ENCODE measurements around the gene CPHXL.

CPHXL gene

DNA sequence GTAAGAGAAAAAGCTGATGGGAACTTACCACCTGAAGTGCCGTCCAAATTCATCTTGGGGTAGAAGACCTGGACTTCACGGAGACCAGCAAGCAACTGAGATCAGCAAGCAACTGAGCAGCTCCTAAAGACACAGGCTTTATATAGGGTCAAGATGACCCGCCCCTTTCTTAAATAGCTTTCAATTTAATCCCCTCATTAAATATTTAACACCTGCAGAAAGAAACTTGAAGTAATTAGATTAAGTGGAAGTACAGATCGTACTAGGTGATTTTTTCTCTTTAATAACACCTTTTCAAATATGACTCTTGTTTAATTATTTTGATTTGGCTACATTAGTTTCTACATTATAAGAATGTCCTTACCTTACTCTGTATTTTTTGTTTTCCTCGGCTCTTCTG is at the start of gene CPHXL:
TSS of gene CPHXL (minus strand) at position 101 of the 400 bp plus-strand sequence. CDS start at position 53, 48 bp downstream.
- FAIRE-seq: no peak

DNA sequence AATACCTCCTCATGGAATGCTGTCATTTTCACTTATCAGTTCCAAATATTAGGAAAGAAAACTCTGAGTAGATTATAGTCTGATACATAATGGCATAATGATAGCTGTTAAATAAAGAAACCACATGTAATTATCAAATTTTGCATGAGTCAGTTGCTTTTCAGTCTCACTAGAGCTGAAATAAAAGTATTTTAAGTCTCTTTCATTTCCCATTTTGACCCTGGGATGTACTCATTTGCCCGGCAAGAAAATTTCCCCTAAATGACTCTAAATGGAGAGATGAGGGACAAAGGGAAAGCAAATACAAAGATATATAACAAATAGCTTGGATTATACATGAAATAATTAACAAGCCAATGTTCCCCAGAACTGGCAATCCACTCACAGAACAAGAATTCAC is 47.9 kb upstream of the CPHXL start:
- FAIRE-seq: no peak

DNA sequence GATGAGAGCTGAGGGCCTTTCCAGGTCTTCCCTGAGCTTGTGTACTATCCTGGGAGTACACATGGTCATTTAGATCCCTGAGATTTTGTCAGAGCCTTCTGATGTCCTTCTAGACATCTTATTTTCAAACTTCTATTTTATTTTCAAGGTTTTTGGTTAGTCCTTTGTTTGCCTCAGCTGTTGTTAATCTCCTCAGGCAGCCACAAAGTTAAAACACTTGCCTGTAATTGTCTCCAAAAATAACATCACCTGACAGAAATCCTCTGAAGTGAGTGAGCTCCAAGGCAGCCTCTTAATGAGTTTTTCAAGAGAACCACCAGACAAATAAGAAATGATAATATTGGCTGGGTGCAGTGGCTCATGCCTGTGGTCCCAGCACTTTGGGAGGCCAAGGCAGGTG is 43.8 kb upstream of the CPHXL start:
- no peak for FAIRE-seq

DNA sequence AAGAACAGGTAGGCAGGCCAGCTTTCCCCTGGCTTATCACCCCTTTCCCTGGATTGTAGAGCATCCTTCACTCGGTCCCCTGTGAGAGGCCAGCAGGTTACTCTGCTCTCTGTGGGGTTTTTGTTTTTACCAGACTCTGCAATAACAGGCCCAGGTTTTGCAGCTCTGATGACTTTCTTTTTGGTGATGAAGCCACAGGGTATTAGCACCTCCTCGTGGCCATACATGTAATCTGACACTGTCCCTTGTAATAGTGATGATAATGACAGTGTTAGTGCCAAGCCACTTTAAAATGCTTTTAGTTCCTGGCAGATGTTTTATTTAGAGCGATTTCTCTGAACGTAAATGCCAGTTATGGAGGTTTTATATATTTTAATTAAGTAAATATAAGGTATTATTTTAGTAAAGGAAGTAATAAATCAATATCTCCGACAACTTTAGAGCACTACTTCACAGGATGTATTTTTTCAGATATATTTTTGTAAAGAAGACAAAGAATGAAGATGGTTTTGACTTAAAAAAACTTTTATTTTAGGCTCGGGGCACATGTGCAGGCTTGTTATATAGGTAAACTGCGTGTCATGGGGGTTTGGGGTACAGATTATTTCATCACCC is 38.0 kb upstream of the CPHXL start:
- FAIRE-seq: peak; percentile 53

DNA sequence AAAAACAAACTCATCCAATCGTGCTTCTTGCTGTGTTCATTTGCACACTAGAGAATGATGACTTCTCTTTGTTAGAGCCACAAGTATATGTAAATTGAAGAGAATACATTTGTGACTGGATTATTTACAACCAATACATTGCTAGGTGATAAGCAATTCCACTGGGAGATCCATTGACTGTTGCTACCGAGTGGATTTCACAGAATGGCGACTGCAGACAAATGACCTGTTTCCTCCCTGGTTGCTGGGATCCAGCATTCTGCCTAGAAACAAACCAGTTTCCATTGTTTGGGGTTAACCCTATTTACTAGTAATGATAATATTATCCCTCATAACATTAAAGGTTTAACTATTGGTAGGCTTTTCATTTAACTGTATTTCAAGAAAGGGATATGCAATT is 36.9 kb upstream of the CPHXL start:
- FAIRE-seq: no peak

DNA sequence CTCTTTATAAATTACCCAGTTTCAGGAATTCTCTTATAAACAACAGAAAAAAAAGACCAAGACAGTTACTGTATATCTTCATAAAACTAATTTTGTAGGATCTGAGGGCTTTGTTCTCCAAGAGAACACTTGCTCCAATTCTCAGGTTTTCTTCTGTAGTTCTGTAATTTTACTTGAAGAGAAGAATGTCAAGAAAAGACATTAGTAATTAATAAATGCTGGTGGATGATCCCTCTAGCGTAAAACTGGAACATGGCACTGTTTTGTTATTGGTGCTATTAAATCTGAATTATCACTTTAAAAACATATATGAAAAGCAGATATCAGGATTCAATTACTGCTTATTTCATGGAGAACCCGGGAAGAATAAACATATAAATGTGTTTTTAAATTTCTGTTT is 36.5 kb upstream of the CPHXL start:
- no peak for FAIRE-seq

DNA sequence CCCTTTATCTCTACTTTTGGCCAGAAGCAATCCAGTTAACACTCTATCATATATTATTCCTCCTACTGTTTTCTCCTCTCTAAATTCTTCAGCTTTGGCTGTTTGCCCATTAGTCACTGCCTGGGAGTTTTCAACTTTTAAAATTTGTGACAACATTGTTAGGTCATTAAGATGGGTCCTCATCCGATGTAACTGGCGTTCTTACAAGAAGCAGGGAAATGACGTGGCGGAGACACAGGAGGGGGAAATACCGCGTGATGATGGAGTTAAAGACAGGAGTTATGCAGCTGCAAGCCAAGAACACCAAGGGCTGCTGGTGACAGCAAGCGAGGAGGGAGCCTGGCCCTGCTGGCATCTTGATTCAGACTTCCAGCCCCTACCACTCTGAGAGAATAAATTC is 34.8 kb upstream of the CPHXL start:
- no peak for FAIRE-seq

DNA sequence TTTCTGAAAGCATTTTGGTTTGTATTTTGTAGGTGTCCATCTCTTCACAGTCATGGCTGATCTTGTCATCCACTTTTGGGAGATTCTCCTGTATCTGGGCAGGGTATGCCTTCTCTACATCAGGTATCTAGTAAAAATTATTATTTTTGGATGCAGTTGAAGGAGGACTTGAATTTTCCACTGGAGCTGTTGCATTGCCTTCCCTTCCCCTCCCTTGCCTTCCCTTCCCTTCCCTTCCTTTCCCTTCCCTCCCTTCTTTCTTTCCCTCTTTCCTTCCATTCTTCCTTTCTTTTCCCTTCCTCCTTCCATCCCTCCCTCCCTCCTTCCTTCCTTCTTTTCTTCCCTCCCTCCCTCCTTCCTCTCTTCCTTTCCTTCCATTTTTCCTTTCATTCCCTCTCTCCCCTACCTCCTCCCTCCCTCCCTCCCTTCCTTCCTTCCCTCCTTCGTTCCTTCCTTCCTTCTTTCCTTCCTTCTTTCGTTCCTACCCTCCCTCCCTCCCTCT is 33.8 kb upstream of the CPHXL start:
- FAIRE-seq: no peak

DNA sequence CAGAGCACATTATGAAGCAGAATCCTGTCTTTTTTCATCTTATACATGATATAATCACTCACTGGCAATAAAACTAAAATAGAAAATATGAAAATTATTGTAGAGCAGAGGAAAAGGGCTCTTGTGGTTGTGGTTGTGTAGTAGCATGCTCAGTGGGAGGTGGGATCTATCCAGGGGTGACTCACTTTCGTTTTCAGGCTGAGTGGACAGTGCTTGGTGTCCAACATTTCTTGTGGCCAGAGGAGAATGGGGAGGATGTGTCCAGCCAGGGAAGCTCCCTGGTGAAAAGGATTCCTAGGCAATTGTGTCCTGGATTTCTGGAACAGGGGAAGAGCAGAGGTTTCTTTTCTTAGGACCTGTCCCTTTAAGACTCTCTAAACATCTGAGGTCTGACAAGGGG is 31.9 kb upstream of the CPHXL start:
- no peak for FAIRE-seq

DNA sequence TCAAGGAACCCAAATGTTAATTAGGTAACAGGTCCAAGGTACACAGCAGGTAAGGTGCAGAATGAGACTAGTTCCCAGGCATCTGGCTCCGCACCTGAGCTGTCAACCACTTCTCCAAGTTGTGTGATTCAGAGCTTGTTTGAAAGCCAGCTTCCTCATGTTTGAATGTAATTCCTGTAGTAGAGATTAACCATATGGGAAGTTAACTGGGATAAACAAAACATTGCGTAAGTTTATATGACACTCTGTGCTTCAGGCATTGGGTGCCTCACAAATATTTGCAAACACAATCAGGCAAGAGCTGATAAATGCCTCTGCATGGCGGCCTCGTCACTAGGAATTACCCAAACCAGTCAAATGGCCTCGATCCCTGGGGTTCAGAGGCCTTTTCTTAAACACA is 27.9 kb upstream of the CPHXL start:
- no peak for FAIRE-seq

DNA sequence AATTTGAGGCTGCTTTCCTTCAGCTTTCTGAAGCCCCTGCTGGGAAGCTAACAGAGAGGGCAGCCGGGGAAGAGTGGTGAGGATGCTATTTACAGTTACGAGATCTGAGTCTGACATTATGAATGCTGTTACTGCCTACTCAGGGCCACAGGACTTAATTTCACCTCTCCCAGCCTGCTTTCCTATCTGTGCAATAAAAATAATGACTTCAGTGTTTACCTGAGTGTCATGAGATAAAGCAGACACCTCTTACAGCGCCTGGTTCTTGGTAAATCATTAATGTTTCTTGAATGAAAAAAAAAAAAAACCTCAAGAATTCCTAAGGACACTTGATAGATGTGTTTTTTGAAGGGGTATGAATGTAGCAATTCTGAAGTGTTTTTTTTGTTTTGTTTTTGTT is 24.2 kb upstream of the CPHXL start:
- FAIRE-seq: no peak

DNA sequence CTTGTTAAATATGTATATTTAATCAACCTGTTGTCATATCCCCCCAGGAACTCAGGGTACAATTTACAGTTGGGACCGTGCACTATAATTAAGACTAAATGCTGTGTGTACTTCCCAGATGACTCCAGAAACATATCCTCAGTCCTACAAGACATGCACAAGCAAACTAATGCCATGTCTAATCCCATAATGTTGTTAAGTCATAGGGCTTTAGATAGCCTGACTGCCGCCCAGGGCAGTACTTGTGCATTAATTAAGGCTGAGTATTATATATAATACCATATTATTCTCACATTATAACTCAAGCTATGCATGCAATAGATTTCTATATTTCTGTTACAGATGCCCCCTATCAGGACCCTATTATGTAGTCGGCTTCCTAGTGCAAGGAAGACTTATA is 20.1 kb upstream of the CPHXL start:
- FAIRE-seq: no peak

DNA sequence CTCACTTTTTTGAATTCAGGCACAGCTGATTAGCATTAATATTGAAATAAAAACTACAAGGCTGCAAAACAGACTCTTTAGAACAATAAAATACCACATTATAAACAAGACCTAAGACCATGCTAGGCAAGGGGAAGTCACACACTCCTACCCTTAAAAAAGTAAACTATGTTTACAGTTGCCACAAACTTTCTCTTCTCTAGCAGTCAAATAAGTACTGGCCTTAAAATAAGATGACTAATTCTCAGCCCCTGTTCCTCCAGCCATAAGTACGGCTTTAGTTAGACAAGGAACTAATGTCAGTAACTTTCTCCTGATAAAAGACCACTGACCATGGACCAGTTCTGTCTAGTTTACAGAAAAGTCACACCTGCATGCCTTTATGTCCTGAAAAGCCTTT is 19.5 kb upstream of the CPHXL start:
- FAIRE-seq: no peak

DNA sequence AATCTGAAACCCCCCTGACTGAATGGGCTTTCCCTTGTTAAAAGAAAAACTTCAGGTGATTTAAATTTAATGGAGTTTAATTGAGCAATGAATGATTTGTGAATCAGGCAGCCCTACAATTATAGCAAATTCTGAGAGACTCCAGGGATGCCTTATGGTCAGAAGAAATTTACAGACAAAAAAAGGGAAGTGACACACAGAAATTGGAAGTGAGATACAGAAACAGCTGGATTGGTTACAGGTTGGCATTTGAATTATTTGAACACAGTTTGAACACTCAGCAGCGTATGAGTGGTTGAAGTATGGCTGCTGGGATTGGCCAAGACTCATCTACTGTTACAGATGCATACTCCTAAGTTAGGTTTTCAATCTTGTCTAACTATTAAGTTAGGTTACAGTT is 19.0 kb upstream of the CPHXL start:
- FAIRE-seq: no peak

DNA sequence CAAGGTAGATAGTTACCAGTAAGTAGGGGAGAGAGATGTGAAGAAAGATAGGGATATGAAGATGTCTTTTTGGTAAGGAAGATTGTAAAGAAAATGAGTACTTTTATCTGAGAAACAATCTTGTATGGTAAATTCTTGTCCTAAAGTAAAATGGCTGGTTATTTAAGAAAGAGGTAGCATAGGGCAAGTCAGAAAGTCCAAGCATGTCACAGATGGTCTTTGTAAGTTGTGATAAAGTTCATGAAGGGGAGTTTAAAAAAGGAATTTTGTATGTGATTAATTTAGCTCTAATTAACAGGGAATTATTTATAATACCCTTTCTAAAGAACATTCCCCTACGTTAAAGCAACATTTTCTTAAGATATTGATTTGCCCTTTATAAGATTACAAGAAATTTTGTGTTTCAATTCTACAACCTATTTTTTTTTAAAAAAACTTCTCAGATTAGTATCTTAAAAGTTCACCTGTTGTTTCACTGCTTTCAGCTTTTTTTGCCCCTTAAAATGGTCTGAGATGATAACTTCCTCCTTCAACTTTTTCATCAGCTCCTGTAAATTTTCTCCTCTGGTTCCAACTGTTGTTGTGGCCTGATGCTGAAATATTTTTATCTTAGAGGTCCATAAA is 16.2 kb upstream of the CPHXL start:
- FAIRE-seq: no peak

DNA sequence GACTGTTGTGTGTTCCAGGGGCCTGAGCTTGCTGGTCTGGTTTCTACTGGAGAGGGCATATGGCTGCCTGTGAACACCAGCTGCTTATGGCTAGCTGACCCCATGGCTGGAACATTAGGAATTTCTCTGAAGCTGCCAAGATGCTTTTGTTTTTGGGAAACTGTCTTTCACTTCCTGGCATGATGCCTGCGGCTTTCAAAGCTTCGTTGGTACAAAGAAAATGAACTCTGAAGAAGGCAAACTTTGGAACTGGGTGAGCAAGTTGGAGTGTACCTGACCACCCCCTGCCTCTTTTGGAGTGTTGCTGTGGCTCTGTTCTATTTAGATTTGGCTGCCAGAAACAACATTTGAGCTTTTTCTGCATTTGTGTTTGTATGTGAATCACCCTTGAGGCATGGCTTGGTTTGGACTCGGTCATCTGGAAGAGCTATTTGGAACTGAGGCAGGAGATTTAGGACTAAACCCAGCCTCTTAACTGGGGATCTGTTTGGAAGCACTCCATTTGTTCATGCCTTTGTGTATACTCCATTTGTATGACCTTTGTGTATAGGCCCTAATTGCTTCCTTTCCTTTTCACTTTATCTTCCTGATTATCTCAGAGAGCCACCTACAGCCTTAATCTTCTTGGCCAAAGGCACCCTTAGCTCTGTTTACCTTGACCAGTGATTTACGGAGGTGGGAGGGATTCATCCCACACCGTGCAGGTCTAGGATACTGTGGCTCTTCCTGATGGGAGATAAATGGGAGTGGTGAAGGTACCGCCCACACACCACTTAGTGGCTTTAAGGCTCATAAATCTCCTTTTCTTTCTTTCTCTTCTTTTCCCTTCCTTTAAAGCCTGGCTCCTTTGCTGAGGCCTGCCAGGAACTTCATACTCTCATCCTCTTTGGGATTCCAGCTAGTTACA is 7.3 kb upstream of the CPHXL start:
- FAIRE-seq: no peak

DNA sequence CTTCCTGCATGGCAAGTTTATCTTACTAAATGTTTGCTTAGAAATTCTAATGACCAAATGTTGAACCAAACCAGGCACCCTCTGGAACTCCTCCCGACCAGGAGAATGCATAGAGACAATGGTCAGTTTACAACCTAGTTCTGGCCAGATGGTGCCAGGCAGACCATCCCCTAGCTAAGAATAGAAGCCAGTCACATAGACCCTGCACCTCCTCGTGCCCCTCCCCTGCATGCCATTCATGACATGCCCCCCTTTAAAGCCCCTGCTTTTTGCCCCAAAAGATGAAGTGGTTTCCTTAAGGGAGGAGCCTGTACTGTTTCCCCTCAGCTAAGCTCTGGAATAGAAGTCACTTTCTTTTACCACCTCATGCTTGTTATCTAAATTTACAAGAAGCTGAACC is 6.6 kb upstream of the CPHXL start:
- FAIRE-seq: no peak

DNA sequence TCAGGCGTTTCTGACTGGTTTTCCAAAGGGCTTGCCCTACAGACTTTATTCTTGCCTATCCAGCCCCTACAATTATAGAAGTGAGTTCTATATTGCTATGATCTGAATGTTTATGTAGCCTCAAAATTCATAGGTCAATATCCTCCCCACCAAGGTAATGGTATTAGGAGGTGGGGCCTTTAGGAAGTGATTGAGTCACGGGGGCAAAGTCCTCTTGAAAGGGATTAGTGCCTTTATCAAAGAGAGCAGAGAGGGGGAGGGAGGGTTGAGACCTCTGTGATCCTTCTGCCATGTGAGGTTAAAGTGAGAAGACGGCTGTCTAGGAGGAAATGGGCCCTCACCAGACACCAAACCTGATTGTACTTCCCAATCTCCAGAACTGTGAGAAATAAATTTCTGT is 931 bp upstream of the CPHXL start:
- FAIRE-seq: no peak

DNA sequence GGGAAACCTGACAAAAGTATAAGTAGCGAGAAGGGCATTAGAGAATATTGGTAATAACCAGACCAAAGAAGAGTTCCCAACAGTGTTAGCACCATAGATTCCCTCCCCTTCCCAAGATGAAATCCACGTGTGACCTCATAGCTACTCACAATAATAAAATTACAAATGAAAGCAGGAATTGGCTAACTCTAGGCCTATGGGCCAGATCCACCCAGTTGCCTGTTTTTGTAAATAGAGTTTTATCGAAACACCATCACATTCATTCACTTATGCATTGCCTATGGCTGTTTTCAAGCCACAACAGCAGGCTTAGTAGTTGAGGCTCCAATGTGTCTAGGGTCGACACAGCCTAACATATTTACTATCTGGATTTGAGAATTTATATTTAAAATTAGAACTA is 7.8 kb downstream of the CPHXL start:
- FAIRE-seq: no peak

DNA sequence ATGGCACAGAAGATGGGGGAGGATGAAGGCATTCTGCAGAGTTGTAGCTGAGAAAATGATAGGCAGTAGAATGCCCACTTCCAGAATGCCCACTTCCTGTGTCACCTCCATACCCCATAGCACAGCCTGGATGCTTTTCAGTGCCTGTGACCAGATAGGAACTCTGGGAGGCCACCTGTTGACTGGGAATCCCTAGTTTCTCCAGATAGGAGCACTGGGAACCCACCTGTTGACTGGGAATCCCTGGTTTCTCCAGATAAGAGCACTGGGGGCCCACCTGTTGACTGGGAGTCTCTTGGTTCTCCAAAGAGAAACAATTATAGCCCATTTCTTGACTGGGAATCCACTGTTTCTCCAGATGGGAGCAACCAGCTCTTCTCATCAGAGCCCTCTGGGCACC is 11.6 kb downstream of the CPHXL start:
- FAIRE-seq: no peak

DNA sequence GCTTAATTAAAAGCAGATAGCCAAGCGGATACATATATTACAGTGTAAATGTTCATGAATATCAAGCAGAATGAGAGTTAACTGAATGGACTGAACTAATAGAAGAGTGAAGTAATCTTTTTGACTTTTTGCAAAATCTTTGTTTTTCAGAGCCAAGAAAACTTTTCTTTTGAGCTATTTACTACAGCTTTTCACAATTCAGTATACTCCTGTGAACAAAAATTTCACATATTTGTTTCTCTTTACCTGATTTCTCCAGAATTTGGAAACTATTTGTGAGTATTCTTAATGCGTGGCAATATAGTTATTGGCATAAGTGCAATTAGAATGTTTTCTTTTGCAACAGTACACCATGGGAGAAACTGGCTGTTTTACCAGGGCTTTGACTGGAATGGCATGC is 15.9 kb downstream of the CPHXL start:
- FAIRE-seq: no peak

DNA sequence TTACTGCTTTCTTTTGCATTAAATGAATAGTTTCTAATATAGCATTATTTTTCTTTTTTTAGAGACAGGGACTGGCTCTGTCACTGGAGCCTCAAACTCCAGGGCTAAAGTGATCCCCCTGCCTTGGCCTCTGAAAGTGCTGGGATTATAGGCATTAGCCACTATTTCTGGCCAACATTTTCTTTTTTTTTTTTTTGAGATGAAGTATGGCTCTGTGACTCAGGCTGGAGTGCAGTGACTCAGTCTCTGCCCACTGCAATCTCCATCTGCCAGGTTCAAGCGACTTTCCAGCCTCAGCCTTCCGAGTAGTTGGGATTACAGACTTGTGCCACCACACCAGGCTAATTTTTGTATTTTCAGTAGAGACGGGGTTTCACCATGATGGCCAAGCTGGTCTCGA is 23.0 kb downstream of the CPHXL start:
- no peak for FAIRE-seq

DNA sequence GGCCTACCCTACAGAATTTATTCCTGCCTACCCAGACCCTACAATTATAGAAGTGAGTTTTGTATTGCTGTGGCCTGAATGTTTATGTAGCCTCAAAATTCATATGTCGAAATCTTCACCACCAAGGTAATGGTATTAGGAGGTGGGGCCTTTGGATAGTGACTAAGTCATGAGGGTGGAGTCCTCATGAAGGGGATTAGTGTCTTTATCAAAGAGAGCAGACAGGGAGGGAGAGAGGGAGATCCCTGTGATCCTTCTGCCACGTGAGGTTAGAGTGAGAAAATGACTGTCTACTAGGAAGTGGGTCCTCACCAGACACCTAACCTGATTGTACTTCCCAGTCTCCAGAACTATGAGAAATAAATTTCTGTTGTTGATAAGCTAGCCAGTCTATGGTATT is 24.0 kb downstream of the CPHXL start:
- FAIRE-seq: no peak

DNA sequence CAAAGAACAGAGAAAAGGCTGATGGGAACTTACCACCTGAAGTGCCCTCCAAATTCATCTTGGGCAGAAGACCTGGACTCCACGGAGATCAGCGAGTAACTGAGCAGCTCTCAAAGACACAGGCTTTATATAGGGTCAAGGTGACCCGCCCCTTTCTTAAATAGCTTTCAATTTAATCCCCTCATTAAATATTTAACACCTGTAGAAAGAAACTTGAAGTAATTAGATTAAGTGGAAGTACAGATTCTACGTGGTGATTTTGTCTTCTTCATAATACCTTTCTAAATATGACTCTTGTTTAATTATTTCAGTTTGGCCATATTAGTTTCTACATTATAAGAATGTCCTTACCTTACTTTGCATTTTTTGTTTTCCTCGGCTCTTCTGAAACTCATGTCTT is 24.9 kb downstream of the CPHXL start, which contains the start of gene DUXB:
TSS of gene DUXB (minus strand) at position 101 of the 400 bp plus-strand sequence. CDS start at position 58, 43 bp downstream.
- no peak for FAIRE-seq

All from TTC549 (cell line).